Stimulated activated CD4-positive, alpha-beta T cell treated with anti-CD3 and anti-CD28 coated beads, Interleukin-1b, Interleukin-23, amount 100 ng/mL, for 4 hours (primary cell): Measurements from ENCODE around the gene WDPCP.
"Not testable (repeated sequence)": the region's sequence is repeated elsewhere in the genome, so short reads cannot be mapped to it uniquely, and the experiment has no call there.

Experiments
- DNase-seq, 2 donors: peaks; one replicate each; pipeline ENCODE4 v3.0.0-alpha.2; 2020; ENCODE audit warnings: low read depth in 2 of 2

WDPCP gene

GRCh38 chr2:63257473-63257872, 330.8 kb downstream of the WDPCP start:
- DNase-seq = no peak

- DNase-seq = no peak
Observed at GRCh38 chr2:63249161-63249560, 339.1 kb downstream of the WDPCP start.

GRCh38 chr2:63242747-63243146, 345.5 kb downstream of the WDPCP start:
- DNase-seq = no peak

GRCh38 chr2:63225964-63226686, 362.2 kb downstream of the WDPCP start:
- no peak for DNase-seq

GRCh38 chr2:63218800-63219526, 369.3 kb downstream of the WDPCP start:
- DNase-seq = no peak

- no peak for DNase-seq
Observed at GRCh38 chr2:63195310-63195709, 393.0 kb downstream of the WDPCP start.

- DNase-seq = no peak
Observed at GRCh38 chr2:63194175-63194574, 394.1 kb downstream of the WDPCP start.

- DNase-seq = no peak
Observed at GRCh38 chr2:63192889-63193774, 395.1 kb downstream of the WDPCP start.

GRCh38 chr2:63192169-63192888, 395.9 kb downstream of the WDPCP start:
- DNase-seq = no peak

- no peak for DNase-seq
Observed at GRCh38 chr2:63189026-63189425, 399.3 kb downstream of the WDPCP start.

GRCh38 chr2:63186331-63186730, 401.9 kb downstream of the WDPCP start:
- no peak for DNase-seq

- DNase-seq = no peak
Observed at GRCh38 chr2:63163161-63163820, 425.0 kb downstream of the WDPCP start.

GRCh38 chr2:63159262-63159661, 429.0 kb downstream of the WDPCP start:
- DNase-seq = no peak

- not testable (repeated sequence) for DNase-seq
Observed at GRCh38 chr2:63136683-63137082, 451.6 kb downstream of the WDPCP start.

- DNase-seq = no peak
Observed at GRCh38 chr2:63132020-63132419, 456.3 kb downstream of the WDPCP start.

- DNase-seq = no peak
Observed at GRCh38 chr2:63131196-63131595, 457.1 kb downstream of the WDPCP start.

GRCh38 chr2:63127594-63127993, 460.7 kb downstream of the WDPCP start:
- DNase-seq = no peak

- no peak for DNase-seq
Observed at GRCh38 chr2:63124850-63125249, 463.4 kb downstream of the WDPCP start.

- DNase-seq = no peak
Observed at GRCh38 chr2:63124218-63124617, 464.1 kb downstream of the WDPCP start.

- DNase-seq = no peak
Observed at GRCh38 chr2:63122921-63123320, 465.4 kb downstream of the WDPCP start.
